Fibroblast of lung (primary cell): Measurements from ENCODE around the gene PSMB5.

Source experiments
- CTCF ChIP-seq, 2 donors: IDR thresholded peaks in 1 of 2; conservative IDR thresholded peaks in 1 of 2; 1 replicate in 1 of 2; 2 replicates in 1 of 2; pipeline ENCODE4 v1.5.1; 2011 to 2012; ENCODE audit warnings: low read length in 2 of 2, control low read depth in 1 of 2, inconsistent platforms in 1 of 2, low read depth in 1 of 2, mild to moderate bottlenecking in 1 of 2
- EZH2 ChIP-seq: IDR thresholded peaks from 2 replicates; pipeline ENCODE4 v1.5.1; 2012; ENCODE audit warnings: low read length, control low read depth, mild to moderate bottlenecking; ENCODE audit errors: missing control alignments

DNA sequence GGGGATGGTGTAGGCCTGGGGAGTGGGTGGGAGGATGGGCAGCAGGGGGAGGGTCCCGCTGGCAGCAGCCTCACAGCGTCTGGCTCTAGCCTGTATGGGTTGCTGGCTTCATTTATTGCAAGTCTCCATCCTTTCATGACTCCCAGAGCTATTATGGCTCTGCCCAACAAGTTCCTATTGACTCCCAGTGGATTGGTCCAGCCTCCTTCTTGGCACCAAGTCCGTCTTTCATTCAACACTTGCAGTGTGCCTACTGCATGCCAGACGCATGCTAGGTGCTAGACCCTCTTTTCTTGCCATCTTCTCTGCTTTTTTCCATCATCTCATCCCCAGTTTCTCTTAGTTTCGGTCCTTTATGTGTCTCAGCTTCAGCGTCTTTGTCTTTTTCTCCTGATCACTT is 8.4 kb upstream of the PSMB5 start:
- TF ChIP-seq CTCF (conservative IDR thresholded peaks at IDR 0.05 in 1 of 2, IDR thresholded peaks at IDR 0.05 in 1 of 2; ENCODE audit: low read depth in 1 of 2, low read length in 2 of 2) (no peak), EZH2 (no peak)
